DND-41 (cell line): Measurements from ENCODE around the gene GPR15.

ENCODE experiments used
- ATAC-seq: fragments of 200-7000 bp; cut with Tn5 transposase; 3 replicates; pipeline ENCODE4 v1.9.1; 2021; ENCODE audit warnings: low read depth; ENCODE audit not compliant: insufficient read depth
- DNase-seq: peaks from one replicate; pipeline ENCODE4 v3.0.0-alpha.2; 2020
- H2AFZ ChIP-seq: 2 replicates; pipeline ENCODE4 v1.6.0; 2012; ENCODE audit warnings: low read depth, low read length
- H3K27ac ChIP-seq: 2 replicates; pipeline ENCODE4 v1.5.1; 2012; ENCODE audit warnings: low read length, inconsistent platforms
- H3K27me3 ChIP-seq: fragments of 200-600 bp; sonication (generic); 2 replicates; pipeline ENCODE4 v1.6.0; 2012; ENCODE audit warnings: low read length, mild to moderate bottlenecking, inconsistent platforms; ENCODE audit not compliant: insufficient read depth, poor library complexity
- H3K36me3 ChIP-seq: 2 replicates; pipeline ENCODE4 v1.5.1; 2012; ENCODE audit warnings: low read length, inconsistent platforms; ENCODE audit not compliant: insufficient read depth
- H3K4me1 ChIP-seq: 2 replicates; pipeline ENCODE4 v1.5.1; 2012; ENCODE audit warnings: mild to moderate bottlenecking, low read length; ENCODE audit not compliant: insufficient read depth
- H3K4me2 ChIP-seq: 2 replicates; pipeline ENCODE4 v1.6.0; 2012; ENCODE audit warnings: mild to moderate bottlenecking, moderate library complexity, low read length, inconsistent platforms; ENCODE audit not compliant: insufficient read depth
- H3K4me3 ChIP-seq, 2 experiments: fragments of 200-600 bp in 1 of 2; shearing (Covaris generic) in 1 of 2; 2 replicates each; pipeline ENCODE4 v1.5.1; 2012 to 2016; ENCODE audit warnings: inconsistent platforms in 2 of 2, low read length in 2 of 2, mild to moderate bottlenecking in 2 of 2, low read depth in 1 of 2, moderate library complexity in 1 of 2
- H3K79me2 ChIP-seq: 2 replicates; pipeline ENCODE4 v1.6.0; 2012; ENCODE audit warnings: low read length, inconsistent platforms; ENCODE audit not compliant: insufficient read depth
- H3K9ac ChIP-seq: 2 replicates; pipeline ENCODE4 v1.6.0; 2012; ENCODE audit warnings: low read depth, mild to moderate bottlenecking, inconsistent platforms, low read length, moderate library complexity
- H3K9me3 ChIP-seq: 2 replicates; pipeline ENCODE4 v1.5.1; 2012; ENCODE audit warnings: low read length, moderate library complexity, mild to moderate bottlenecking, inconsistent platforms; ENCODE audit not compliant: insufficient read depth, severe bottlenecking
- H4K20me1 ChIP-seq: 2 replicates; pipeline ENCODE4 v1.6.0; 2012; ENCODE audit warnings: low read length; ENCODE audit not compliant: insufficient read depth
- EZH2 ChIP-seq: IDR thresholded peaks from 3 replicates; pipeline ENCODE4 v1.6.1; 2012; ENCODE audit warnings: borderline replicate concordance, low read depth, mild to moderate bottlenecking, moderate library complexity, low read length, inconsistent platforms; ENCODE audit not compliant: severe bottlenecking
- TF ChIP-seq, protein P1 (sequence below): IDR thresholded peaks from 2 replicates; pipeline ENCODE4 v1.5.1; 2012; ENCODE audit warnings: borderline replicate concordance, low read length, moderate library complexity, mild to moderate bottlenecking; ENCODE audit not compliant: poor library complexity, severe bottlenecking; ENCODE audit errors: extremely low read depth

The GPR15 gene

DNA sequence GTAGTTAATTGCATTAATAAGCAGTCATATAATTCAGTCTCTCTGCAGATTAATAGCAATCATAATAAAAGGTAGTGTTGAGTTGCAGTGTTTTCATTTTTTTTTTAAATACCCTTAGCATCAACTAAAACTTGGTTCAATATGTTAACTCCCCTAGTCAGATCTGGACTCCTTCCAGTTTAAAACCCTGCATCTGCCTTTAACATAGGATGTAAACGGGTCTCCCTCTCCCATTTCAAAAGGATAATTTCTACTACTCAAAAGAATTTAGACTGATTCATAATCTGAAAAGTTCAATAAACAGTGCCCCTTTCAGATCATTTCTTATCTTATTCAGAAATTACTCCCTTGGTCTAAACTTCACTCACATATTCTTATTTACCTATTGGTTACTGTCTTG is 50.3 kb downstream of the GPR15 start:
- DNase-seq (no peak), ATAC-seq (no peak)
- H3K27ac ChIP-seq: no peak overlapping the region
- no peaks in the 10 kb centered on the region for H3K9me3 ChIP-seq
- H3K4me1 ChIP-seq: no peaks in the 10 kb centered on the region
- H3K79me2 ChIP-seq: no peaks in the 10 kb centered on the region; the same call in 1 of the 2 replicates
- H2AFZ ChIP-seq: no peak overlapping the region
- no peak overlapping the region for H3K4me2 ChIP-seq
- H3K4me3 ChIP-seq: no peak overlapping the region
- H3K36me3 ChIP-seq: peaks cover 74% of the 10 kb centered on the region
- TF ChIP-seq, protein P1, sequence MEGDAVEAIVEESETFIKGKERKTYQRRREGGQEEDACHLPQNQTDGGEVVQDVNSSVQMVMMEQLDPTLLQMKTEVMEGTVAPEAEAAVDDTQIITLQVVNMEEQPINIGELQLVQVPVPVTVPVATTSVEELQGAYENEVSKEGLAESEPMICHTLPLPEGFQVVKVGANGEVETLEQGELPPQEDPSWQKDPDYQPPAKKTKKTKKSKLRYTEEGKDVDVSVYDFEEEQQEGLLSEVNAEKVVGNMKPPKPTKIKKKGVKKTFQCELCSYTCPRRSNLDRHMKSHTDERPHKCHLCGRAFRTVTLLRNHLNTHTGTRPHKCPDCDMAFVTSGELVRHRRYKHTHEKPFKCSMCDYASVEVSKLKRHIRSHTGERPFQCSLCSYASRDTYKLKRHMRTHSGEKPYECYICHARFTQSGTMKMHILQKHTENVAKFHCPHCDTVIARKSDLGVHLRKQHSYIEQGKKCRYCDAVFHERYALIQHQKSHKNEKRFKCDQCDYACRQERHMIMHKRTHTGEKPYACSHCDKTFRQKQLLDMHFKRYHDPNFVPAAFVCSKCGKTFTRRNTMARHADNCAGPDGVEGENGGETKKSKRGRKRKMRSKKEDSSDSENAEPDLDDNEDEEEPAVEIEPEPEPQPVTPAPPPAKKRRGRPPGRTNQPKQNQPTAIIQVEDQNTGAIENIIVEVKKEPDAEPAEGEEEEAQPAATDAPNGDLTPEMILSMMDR: no peak
- no peak for TF ChIP-seq EZH2
- H4K20me1 ChIP-seq: no peaks in the 10 kb centered on the region
- H3K9ac ChIP-seq: no peak overlapping the region
- H3K27me3 ChIP-seq: no peaks in the 10 kb centered on the region

DNA sequence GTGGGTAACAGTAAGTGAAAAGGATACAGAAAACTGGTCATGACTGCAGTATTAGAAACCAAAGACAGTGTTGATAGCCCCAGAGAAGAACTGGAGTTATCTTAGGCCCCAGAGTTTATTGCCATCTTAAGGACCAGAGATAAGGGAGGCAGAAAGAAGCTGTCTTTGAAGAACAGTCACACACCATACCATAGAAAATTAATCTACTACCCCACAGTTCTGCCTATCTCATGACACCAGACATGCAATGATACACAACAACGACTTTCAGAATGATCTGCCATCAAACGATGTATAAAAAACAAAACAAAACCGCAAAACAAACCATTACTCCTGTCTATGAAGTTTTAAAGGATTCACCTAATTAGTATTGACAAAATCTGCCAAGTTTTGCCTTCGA is 52.0 kb downstream of the GPR15 start:
- Histone ChIP-seq H2AFZ (no peak overlapping the region), H3K4me1 (no peaks in the 10 kb centered on the region), H3K27ac (no peak overlapping the region), H3K4me2 (no peak overlapping the region), H3K36me3 (peaks cover 72% of the 10 kb centered on the region), H4K20me1 (no peaks in the 10 kb centered on the region), H3K9ac (no peak overlapping the region), H3K27me3 (no peaks in the 10 kb centered on the region), H3K4me3 (no peak overlapping the region), H3K79me2 (no peaks in the 10 kb centered on the region; the same call in 1 of the 2 replicates), H3K9me3 (no peaks in the 10 kb centered on the region)
- DNase-seq (no peak), ATAC-seq (no peak)
- TF ChIP-seq EZH2: no peak
- TF ChIP-seq, protein P1: no peak
